ENCODE results near the gene HMGN1. TPM values are rescaled to one million over a fixed set of nuclear protein-coding genes. Genes with fewer than 3 reads are reported as not detected.
A peak's percentile ranks its signal among the peaks of the same experiment; 100 is the strongest.

The HMGN1 gene
- total RNA-seq, 1 experiment from 2014 or later, result 579 TPM

DNA sequence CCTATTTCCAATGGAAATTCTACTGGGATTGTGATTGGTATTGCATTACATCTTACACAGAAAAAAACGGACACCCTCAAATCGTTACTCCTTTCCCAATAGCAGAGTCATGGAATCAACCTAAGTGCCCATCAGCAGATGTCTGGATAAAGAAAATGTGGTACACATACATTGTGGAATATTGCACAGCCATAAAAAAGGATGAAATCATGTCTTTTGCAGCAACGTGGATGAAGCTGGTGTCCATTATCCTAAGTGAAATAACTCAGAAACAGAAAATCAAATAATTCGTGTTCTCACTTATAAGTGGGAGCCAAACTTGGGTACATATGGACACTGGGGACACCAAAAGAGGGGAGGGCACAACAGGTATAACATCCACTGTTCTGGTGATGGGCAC, 14.3 kb downstream of the HMGN1 start:
- no peak for DNase-seq (ENCODE audit: low read depth)

DNA sequence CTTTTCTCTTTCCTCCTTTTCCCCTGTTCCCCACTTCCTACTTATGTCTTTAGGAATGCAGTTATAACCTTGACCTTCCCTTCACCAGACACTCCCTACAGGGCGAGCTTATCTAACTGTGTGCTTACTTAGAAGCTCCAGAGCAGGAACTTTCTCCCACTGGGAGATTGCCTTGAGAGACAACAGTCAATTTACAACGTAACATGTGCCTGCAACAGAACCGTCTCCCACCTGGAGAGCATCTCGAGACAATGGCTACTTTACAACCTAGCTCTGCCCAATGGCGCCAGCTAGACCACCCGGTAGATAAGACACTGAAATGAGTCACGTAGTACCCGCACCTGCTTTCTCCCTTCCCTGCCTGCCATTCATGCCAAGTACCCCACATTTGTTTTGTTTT, 16.7 kb downstream of the HMGN1 start:
- DNase-seq (ENCODE audit: low read depth), result no peak

DNA sequence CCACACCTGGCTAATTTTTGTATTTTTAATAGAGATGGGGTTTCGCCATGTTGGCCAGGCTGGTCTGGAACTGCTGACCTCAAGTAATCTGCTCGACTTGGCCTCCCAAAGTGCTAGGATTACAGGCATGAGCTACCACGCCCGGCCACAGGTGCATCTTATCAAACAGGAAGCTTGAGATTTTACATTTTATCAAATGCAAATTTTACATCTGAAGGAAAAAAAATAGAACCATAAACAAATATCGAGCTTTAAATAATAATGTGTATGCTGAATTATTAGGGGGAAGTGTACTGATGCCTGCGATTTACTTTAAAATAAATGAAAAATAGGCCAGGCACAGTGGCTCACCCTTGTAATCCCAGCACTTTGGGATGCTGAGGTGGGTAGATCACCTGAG, 18.9 kb downstream of the HMGN1 start:
- no peak for DNase-seq (ENCODE audit: low read depth)

DNA sequence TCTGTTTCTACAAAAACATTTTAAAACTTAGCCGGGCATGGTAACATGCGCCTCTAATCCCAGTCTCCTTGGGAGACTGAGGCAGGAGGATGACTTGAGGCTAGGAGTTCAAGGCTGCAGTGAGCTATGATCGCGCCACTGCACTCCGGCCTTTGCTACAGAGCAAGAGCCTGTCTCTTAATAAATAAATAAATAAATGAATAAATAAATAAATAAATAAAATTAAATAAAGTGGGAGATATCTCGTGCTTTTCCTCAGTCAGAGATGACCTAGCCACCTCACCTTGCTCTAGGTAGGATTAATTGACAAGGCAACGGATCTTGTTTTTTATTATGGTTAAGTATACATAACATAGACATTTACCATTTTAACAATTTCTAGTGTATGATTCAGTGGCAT, 21.2 kb downstream of the HMGN1 start:
- no peak for DNase-seq (ENCODE audit: low read depth)

DNA sequence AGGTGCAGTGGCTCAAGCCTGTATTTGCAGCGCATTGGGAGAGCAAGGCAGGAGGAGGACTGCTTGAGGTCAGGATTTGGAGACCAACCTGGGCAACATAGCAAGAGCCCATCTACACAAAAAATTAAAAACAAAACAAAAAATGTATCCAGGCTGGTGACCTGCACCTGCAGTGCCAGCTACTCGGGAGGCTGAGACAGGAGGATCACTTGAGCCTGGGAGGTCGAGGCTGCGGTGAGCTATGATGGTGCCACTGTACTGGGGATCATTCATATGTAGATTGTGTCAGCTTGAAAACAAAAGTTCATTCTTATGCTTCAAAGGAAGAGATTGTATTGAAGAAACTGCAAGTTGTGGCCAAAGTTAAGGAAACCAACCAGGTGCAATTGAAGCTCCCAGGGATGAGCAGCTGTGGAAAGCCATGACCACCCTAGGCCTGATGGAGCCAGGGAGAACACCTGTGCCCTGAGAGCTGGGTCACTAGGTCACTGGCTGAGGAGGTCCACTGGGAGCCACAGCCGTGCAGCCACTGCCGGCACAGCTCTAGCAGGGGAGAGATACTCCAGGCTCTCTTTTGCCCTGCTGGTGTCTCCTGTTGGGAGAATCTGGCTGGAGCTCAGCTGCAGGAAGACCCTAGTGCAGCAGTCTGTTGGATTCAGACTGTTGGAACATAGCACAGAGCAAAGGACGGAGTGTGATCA, 22.1 kb downstream of the HMGN1 start:
- no peak for DNase-seq (ENCODE audit: low read depth)

DNA sequence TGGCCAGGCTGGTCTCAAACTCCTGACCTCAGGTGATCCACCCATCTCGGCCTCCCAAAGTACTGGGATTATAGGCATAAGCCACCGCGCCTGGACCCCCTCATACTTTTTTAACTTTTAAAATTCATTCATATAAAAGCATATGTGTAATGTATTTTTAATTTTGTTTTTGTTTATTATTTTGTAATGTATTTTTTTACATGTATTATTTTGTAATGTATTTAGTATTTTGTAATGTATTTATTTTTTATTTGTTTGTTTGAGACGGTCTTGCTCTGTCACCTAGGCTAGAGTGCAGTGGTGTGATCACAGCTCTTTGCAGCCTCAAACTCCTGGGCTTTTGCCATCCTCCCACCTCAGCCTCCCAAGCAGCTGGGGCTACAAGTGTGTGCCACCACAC, 23.4 kb downstream of the HMGN1 start:
- DNase-seq (ENCODE audit: low read depth), result no peak

DNA sequence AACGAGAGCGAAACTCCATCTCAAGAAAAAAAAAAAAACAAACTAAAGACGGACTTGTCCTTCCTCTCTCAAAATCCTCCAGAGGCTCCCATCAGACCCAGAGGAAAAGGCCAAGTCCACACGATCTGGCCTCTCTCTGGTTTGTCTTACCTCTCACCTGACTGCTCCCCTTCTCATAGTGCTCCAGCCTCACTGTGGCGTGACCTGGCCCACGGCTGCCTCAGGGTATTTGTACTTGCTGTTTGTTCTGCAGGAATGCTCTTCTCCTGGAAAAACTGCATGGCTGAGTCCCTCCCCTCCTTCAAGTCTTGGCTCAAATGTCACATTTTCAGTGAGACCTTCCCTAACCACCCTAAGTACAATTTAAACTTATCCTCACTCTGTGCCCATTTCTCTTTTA, 27.5 kb downstream of the HMGN1 start:
- DNase-seq (ENCODE audit: low read depth), result peak; percentile 29

DNA sequence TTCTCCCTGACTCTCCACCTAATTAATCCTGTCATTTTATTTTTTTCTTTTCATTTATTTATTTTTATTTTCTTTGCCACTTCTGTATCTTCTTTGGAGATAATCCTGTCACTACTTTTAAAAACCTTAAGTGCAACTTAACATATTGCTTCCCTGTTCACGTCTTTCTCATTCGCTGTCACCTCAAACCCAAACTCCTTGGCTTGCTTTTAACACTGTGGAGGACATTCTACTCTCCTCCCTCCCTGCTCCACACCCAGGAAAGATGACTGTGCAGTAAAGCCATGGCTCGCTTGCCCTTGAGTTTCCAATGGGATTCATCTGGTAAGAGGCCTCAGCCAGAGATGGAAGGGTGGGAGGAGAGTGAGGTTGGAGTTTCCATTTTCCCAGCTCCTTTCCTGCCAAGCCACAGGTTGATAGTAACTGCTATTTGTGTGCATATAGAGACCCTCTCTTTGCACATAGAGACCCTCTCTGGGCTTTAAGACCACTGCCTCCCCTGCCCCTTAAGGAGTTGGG, 29.0 kb downstream of the HMGN1 start:
- no peak for DNase-seq (ENCODE audit: low read depth)

DNA sequence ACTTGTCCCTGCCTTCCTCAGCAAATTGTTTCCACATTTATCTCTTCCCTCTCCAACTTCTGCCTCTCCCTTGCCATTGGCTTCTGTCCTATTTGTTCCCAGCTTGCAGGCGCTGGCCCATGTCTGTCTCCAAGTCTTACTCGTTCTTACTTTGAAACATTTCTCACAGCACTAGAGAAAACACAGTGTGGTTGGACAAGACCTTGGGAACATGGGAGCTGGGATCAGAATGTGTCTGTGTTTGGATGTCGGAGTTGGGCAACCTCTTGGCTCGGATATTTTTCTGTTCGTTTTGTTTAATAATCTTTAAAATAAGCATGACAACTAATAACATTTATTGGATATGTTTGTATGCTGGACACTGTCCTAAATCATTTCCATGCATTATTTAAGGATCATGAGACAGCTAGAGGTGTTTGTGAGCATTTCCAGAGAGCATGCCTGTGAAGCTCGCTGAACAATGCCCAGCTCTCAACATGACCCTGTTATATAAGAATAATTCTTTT, 29.6 kb downstream of the HMGN1 start:
- no peak for DNase-seq (ENCODE audit: low read depth)

DNA sequence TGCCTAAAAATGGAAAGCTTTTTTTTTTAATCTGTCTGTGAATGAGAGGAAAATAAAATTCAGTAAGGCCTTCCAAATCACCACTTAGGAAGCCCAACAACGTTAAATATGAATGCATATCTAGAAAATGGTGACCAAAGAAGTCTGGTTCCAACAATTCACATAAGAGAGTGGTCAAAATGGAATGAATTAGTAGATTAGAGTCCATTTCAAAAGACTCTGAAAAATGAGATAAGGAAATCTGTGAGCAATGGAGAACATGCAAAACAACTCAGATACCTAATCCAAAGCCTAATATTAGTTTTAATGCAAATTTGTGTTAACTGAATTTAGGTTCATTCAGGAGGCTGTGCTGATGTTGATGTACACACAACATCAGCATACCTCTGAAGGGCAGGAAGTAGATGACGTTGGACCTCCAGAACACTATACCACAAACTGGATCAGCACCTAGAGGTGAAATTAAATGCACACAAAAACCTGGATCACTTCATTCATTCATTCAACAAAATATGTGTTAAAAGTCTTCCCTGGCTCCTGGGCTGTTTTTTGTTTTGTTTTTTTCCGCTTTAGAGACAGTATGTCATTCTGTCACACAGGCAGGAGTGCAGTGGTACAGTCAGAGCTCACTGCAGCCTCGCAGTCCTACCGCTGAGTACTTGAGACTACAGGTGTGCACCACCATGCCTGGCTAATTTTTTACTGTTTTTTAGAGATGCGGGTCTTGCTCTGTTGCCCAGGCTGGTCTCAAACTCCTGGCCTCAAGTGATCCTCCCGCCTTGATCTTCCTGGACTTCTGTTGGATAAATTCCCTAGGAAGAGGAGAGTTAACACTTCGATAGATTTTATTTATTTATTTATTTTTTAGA, 30.6 kb downstream of the HMGN1 start:
- no peak for DNase-seq (ENCODE audit: low read depth)

DNA sequence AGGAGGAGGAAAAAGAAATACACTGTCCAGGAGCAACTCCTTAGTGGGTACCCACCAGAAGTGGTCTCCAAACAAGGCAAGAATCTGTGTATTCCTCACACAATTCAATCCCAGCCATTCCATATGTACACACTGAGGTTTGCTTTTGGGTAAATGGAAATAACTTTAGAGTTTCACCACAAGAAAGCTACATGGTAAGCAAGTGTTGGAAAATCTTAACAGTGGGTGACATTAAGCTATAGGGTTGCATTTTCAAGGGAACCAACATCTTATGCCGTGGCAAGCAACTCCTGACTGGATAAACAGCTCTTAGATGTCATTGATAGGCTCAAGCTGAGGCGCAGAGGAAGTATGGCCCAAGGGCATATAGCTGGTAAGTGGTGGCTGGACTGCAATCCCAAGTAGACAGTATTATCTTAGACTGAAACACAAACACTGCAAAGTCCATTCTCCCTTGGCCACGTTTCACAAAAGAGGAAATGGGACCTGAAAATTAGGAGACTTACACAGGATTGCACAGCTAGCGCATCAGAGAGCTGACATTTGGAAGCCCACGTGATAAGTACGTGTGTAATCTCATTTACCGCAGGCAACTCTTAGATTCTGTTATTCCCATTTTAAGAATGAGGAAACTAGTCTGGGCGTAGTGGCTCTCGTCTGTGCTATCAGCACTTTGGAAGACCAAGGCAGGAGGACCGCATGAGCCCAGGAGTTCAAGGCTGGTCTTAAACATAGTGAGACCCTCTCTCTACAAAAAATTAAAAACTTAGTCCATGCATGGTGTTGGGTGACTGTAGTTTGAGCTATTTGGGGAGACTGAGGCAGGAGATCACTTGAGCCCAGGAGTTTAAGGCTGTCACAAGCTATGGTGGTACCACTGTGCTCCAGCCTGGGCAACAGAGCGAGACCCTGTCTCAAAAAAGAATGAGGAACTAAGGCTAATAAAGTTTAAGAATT, 31.5 kb downstream of the HMGN1 start:
- DNase-seq (ENCODE audit: low read depth), result peak; percentile 26

DNA sequence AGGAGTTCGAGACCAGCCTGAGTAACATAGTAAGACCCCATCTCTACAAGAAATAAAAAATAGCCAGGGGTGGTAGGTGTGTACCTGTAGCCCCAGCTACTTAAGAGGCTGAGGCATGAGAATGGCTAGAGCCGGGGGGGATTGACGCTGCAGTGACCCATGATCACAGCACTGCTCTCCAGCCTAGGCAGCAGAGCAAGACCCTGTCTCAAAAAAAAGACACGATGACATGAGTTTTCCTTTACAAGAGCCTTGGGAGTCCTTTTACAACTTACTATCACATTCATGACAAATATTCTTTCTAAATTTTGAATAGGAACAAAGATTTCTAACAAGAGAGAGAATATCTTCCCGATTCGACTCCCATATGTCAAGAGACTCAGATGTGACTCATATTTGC, 32.2 kb downstream of the HMGN1 start:
- DNase-seq (ENCODE audit: low read depth), result no peak

DNA sequence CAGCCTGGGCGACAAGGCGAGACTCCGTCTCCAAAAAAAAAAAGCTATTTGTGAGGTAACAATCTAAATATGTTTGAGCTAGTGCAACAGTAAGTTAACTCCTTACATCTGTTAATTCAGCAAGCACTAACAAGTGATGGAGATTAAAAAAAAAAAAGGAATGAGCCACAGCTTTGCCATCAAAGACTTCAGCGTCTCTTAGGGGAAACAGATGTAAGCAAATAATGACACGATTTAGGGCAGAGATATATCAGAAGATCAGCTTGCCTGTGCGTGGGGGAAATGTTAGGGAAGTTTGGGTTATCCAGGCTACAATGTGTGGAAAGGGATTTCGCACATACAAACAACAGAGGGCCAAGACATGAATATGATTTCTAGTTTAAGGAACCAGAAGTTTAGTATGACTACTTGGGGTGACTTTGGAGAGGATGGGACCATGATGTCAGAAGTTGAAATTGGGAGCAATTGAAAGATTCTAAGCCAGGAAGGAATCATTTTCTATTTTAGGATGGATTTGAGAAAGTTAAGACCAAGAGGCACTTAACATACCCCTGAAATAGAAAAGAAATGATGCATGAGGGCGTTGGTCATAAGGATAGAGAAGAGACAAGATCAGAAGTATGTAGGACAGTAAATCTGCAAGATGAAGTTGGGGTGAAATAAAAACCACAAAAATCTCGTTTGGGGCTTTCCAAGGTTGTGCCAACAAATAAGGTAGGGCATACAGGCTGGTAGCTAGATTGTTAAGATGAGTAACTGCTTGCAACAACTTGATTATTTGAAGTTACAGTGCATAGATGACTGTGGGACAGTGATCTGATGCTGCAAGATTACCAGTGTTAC, 33.1 kb downstream of the HMGN1 start:
- DNase-seq (ENCODE audit: low read depth), result peak; percentile 60

DNA sequence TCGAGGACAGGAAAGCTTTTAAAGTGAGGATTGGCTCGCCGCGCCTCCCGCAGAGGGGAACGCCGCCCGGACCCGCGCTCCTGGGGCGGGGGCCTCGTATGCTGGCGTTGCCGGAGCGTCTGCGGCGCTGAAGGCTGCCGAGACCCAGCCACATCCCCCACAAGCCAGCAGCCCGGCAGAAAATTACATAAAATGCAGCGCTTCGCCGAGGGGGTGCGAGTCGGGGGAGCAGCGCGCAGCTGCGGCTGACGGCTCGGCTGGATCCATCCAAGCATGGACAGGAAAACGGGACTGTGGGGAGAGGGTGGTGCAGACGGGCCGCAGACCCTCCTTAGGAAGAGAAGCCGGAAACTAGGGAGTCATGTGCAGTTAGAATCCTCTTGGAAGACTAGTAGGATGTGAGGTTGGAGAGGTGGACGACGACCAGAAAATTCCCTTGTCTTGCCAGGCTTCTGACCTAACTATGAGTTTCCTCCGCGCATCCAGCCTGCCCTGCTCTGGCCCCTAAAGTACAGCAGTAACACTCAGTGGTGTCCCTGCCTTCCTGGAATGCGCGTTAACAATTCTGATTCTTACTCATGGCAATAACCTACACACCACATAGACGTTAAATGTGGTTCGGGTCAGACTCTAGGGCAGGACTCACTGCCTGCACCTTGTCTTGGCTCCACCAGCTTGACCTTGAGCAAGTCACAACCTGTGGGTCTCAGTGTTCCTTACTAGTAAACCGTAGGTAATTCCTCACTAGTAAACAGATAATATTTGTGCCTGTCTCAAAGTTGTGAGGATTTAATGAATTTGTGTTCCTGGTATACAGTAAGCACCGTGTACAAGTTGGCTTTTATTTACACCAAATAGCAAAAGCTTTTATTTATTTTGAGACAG, 34.5 kb downstream of the HMGN1 start:
- peak; percentile 69 for DNase-seq (ENCODE audit: low read depth)

DNA sequence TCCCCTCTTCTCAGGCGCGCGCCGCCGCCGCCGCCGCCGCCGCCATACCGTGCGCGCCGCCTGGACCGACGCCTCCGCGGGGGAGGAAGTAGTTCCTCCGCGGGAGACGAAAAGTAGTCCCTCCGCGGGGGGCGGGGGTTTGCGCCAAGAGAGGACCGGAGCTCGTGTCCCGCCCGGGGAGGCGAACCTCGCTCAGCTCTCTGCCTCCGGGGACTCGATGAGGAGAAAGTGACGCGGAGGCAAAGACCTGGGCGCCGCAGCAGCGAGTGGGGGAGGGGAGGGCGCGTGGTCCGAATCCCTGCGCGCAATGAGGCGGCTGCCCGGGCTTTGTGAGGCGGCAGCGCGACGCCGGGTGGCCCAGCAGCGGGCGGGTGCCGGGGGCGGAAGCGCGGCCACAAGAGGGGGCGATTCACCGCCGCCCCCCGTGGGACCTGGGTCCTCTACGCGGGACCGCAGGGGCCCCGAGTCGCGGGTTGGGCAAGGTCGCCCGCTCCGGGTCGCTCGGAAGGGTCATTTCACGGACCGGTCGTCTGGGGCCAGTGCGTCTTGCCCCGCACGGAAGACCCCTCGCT, 35.2 kb downstream of the HMGN1 start, which contains the start of gene BRWD1:
Gene BRWD1, minus strand, starts transcription at position 62 of the 572 bp plus-strand sequence. CDS start 141 bp downstream, outside the sequence.
- peak; percentile 81 for DNase-seq (ENCODE audit: low read depth)

DNA sequence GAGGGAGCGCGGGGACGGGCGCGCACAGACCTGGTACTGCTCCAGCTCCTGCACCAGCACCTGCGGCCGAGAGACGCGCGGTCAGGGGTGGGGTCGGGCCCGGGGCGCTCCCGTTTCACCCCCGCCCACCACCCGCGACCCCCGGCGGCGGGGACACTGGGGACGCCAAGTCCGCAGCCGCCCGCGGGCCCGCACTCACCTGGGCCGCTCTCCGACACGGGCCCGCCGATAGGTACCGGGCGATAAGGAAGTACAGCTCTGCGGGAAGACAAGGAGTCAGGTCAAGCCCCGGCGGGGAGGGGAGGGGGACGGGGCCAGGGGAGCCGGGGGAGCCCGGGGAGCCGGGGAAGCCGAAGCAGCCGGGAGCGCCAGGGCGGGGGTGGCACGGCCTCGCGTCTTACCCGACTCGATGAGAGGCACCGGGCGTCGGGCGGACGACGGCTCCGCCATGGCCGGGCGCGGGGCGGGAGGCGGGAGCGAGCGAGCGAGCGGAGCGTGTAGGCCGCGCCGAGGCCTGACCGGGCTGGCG, 35.8 kb downstream of the HMGN1 start:
- DNase-seq (ENCODE audit: low read depth), result no peak

DNA sequence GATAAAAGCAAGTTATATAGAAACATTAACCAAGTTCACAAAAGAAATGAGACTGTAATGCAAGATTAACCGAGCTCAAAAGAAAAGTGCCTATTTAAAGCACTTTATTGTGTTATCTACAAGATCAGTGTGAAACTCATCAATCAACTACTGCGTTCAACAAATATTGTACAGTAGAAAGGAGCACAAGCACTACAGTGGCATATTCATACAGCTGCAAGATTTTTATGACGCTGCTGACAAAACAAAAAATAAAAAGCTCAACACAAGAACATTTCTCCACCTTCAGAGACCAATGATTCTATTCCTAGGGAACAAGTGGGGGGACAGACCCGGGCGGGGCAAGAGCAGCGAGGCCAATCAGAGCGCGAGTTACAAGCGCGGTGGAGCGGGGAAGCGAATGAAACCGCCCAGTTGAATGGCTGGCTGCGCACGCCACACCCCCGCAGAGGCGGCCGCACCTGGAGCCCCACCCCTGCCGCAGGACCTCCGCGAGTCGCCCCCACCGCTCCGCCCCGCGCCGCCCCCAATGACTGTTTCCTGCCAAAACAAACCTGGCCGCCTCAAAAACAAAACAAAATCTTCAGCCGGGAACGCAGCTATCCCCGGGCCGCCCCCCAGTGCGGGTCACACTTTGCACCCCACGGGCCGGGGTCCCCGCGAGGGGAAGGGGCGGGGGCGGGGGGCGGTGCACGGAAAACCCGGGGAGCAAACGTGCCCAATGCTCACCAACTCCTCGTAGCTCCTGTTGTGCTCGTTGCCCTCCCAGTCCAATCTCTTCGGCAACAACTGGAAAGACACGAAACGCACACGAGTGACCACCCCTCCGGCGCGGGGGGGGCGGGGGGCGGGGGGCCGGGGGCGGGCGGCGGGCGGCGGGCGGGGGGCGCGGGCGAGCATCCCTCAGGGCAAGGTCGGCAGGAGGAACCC, 36.5 kb downstream of the HMGN1 start:
- peak; percentile 81 for DNase-seq (ENCODE audit: low read depth)

DNA sequence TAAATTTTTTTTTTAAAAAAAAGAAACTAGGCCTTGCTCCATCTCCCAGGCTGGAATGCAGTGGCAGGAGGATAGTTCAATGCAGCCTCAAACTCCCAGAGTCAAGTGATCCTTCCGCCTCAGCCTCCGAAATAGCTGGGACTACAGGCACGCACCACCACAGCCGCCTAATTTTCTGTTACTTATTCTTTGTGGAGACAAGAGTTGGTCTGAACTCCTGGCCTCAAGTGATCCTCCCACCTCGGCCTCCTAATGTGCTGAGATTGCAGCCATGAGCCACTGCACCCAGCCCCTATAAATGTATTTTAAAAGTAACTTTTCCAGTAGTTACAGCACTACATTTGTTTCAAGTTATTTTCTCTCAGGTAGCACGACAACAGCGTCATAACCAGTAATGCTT, 37.7 kb downstream of the HMGN1 start:
- DNase-seq (ENCODE audit: low read depth), result no peak
